ENCODE measurements around the gene PLEKHN1. TPM values are rescaled to one million over a fixed set of nuclear protein-coding genes. Genes with fewer than 3 reads are reported as not detected.
A peak's percentile ranks its signal among the peaks of the same experiment; 100 is the strongest.
"Not testable (repeated sequence)": the region's sequence is repeated elsewhere in the genome, so short reads cannot be mapped to it uniquely, and the experiment has no call there.

The PLEKHN1 gene
- total RNA-seq, 1 donor from 2014 or later, result 28.5 TPM

DNA sequence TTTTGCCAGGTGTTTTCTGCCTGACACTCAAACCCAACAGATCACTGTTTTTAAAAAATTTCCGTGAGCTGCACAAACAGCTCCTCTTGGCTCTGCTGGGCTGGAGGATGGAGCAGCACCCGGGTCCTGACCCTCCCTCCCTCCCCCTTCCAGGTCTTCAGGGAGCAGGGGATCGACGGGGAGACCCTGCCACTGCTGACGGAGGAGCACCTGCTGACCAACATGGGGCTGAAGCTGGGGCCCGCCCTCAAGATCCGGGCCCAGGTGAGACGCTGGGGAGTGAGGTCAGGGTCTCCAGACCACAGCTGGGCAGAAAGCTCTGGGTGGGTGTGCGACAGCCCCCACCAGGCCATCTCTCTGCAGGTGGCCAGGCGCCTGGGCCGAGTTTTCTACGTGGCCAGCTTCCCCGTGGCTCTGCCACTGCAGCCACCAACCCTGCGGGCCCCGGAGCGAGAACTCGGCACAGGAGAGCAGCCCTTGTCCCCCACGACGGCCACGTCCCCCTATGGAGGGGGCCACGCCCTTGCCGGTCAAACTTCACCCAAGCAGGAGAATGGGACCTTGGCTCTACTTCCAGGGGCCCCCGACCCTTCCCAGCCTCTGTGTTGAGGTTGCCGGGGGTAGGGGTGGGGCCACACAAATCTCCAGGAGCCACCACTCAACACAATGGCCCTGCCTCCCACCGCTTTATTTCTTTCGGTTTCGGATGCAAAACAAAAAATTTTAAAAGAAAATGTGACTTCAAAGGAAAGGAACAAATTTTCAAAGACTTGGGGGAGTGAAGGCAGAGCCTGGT, 22.5 kb upstream of the PLEKHN1 start:
- DNase-seq (ENCODE audit: low spot score), result no peak

DNA sequence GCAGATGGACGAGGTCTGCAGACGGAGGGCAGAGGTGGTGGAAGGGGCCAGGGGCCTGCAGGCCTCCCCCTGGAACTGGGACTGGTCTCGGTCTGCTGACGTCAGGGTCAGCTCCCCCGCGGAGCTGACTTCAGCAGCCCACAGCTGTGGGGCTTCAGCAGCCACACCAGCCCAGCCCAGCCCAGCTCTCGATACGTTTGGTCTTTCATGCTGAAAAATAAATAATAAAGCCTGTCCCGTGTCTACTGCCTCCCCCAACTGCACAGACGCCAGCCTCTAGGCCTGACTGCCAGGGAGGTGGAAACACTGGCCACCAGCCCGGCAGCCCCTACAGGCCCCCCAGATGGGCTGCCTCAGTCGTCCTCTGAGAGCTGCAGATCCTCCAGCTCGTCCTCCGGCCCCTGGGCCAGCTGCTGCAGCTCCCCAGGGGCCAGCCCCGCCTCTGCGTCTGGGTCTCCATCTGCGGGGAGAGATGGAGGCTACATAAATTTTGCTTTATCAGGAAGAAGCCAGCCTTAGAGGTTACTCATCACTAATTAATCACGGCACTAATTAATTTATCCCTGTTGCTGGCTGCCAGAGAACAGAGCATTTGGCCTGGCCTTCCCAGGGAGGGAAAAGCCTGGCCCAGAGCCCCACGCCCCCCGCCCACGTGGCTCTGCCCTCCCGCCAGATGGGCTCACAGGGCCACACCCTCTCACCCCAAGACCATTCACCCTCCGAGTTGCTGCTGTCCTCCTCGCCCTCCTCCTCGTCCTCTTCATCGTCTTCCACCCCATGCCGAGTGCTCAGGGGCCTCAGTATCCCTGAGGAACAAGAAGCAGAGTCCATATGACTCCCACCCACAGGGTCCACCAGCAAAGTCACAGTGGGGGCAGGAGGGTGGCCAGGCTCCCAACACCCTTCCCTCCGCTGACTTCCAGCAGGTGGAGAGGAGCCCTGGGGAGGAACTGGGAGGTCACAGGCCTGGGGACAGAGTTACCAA, 21.6 kb upstream of the PLEKHN1 start:
- no peak for DNase-seq (ENCODE audit: low spot score)

GRCh38 chr1:945688-946556, 20.4 kb upstream of the PLEKHN1 start:
- DNase-seq (ENCODE audit: low spot score), result no peak

DNA sequence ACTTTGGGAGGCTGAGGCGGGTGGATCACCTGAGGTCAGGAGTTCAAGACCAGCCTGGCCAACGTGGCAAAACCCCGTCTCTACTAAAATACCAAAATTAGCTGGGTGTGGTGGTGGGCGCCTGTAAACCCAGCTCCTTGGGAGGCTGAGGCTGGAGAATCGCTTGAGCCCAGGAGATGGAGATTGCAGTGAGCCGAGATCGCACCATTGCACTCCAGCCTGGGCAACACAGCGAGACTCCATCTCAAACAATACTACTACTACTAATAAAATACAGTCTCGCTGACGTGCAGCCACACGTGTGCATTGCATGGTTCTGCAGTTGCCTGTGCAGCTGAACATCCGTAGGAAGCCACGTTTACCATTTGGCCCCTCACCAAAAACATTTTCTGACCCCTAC, 19.5 kb upstream of the PLEKHN1 start:
- DNase-seq (ENCODE audit: low spot score), result not testable (repeated sequence)

DNA sequence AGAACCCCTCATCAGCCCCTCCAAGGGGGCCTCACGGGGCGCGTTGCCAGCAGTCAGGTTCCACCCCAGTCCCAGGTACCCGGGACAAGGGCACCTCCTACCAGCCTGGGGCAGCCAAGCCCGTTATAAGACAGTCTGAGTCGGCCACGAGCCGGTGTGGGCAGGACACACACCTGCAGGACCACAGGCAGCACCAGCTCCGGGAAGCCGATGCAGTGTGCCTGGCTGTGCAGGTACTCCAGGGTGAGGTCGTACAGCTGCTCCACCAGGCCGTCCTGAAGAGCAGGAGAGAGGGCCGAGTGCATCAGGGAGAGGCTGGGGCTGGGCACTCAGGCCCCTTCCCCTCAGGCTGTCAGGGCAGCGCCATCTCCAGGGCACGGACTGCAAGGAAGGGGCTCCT, 18.3 kb upstream of the PLEKHN1 start:
- DNase-seq (ENCODE audit: low spot score), result no peak

GRCh38 chr1:950268-950667, 16.0 kb upstream of the PLEKHN1 start:
- no peak for DNase-seq (ENCODE audit: low spot score)

GRCh38 chr1:950881-951280, 15.4 kb upstream of the PLEKHN1 start:
- DNase-seq (ENCODE audit: low spot score), result no peak

DNA sequence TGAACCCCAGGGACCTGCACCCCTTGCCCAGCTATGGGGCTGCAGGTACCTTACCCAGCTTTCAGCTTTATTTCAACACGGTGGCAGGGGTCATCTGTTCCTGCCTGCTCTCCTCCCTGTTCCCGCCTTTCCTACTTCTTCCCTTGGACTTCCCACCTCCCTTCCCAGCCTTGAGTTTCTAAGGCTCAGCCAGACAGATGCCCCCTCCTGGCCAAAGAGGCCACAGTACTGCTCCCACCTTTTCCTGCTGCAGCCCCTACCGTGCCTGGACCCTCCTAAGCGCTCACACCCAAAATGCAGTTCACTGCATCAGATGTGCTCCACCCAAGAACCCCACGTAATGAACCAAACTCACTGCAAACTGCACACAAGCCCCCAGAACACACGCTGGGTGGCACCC, 14.9 kb upstream of the PLEKHN1 start:
- no peak for DNase-seq (ENCODE audit: low spot score)

DNA sequence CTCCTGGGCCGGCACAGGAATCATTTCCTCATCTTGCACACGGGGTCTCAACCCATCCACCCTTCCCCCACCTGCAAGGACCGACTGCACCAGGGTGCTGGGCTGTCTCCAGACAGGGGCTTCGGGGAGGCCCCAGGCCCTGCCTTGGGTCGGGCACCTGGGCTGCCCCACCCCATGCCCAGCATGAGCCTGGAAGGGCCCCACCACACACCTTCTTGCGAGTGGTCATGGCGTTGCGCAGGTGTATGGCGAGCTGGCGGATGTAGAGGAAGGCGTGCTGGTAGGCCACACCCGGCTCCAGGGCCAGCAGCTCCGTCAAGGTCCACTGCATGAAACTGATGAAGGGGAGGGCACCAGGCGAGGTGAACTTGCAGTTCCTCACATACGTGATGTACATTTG, 14.1 kb upstream of the PLEKHN1 start:
- DNase-seq (ENCODE audit: low spot score), result no peak

DNA sequence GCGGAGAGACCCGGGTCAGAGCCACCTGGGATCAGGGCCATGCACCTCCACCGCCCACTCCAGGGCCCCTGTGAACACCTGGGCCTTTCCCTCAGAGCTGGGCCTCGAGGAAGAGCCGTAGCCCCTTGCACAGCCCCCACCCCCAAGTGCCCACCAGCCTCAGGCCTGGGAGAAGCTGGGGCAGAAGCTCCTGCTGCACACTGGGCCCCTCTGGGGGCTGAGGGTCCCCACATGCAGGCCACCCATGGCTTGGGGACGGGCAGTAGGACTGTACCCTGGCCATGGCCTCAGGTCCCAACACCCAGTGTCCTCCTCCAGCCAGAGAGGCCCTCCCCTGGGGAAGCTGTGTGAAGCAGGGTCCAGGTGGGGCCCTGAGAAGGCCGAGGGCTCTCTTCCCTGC, 13.7 kb upstream of the PLEKHN1 start:
- DNase-seq (ENCODE audit: low spot score), result no peak

DNA sequence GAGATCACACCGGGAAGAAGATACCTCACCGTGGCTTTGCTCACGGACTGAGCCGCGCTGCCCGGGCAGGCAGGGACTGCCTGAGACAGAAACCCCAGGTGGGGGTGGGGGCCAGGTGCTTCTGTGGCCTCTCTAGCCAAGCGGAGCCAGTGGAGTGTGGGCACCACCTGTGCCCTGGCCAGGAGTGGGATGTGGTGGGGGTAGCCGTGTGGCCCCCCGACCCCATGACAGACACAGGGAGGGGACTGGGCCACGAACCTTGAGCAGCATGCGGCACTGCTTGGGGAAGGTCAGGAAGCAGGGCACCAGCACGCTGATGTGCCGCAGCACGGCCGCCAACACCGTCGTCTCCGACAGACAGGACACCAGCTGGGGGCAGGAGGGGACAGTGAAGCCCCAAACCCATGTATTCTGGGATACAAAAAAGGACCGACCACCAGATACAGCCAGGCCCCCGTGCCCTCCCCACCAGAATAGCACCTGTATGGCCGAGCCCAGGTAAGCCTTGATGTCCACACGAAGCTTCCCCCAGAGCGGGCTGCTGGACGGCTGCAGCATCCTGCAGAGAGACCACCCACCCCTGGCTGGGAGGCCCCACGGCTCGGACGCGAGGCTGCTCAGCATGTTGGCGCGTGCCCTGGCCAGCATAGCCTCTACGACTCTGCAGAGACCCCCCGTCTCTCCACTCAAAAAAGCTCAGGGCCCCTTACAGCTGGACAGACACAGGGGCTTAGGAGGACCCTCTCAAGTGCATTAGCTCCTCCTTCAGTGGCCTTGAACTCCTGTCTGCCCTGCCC, 12.6 kb upstream of the PLEKHN1 start:
- no peak for DNase-seq (ENCODE audit: low spot score)

- no peak for DNase-seq (ENCODE audit: low spot score)
Measured at GRCh38 chr1:954927-955326, 11.4 kb upstream of the PLEKHN1 start.

GRCh38 chr1:955474-955873, 10.8 kb upstream of the PLEKHN1 start:
- no peak for DNase-seq (ENCODE audit: low spot score)

DNA sequence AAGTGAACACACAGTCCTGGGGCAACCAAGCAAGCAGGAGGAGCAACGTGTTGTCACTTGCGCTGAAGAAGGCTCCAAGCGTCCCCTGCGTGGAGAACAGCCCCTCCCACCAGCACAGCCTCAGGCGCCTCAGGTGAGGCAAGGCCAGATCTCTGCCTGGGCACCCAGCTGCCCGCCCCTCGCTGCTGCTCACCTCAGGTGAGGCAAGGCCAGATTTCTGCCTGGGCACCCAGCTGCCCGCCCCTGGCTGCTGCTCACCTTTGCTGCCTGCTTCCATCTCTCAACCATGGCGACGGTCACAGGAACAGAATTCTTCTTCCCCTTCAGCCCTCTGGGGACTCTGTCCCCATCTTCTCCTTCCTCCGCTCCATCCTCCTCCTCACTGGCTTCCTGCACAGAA, 9.6 kb upstream of the PLEKHN1 start:
- DNase-seq (ENCODE audit: low spot score), result no peak

DNA sequence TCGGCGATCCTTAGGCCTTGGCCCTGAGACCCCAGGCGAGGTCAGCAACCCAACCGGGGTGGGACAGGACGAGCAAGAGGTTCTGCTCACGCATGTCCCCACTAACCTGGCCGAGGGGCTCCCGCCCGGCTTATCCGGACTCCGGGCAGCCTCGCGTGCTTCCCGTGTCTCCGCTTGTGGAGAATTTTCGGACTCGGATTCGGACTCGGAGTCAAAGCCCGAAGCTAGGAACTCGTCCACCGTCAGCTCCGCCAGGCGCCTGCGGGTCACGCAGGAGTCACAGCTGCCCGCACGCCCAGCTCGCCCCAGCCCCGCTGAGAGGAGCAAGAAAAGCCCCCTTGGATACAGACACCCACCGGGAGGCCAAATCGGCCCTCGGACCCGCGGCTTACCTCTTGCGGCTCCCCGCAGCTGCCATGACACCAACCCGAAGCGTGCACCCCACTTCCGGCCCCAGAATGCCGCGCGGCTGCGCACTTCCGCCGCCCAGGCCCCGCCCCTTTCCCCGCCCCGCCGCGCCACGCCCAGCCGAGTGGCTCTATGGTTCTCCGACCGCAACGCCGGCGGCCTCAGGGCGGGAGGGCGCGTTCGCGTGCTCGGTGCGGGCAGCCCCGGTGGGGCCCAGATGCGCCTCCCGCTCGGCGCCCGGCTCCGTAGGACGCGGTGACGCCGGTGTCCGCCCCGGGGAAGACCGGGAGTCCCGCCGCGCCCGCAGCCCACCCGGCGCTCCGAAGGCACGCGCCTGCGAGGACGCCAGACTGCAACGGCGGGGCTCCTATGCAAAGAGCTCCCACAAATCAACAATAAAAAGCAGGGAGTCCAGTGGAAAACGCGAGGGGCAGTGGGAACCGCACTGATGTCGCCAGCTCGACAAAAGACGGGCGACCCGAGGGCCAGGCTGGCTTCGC, 7.2 kb upstream of the PLEKHN1 start, which contains the start of gene NOC2L:
Gene NOC2L, minus strand, starts transcription at position 434 of the 908 bp plus-strand sequence. Its CDS starts 16 bp downstream, at position 418.
- peak; percentile 97 for DNase-seq (ENCODE audit: low spot score)

DNA sequence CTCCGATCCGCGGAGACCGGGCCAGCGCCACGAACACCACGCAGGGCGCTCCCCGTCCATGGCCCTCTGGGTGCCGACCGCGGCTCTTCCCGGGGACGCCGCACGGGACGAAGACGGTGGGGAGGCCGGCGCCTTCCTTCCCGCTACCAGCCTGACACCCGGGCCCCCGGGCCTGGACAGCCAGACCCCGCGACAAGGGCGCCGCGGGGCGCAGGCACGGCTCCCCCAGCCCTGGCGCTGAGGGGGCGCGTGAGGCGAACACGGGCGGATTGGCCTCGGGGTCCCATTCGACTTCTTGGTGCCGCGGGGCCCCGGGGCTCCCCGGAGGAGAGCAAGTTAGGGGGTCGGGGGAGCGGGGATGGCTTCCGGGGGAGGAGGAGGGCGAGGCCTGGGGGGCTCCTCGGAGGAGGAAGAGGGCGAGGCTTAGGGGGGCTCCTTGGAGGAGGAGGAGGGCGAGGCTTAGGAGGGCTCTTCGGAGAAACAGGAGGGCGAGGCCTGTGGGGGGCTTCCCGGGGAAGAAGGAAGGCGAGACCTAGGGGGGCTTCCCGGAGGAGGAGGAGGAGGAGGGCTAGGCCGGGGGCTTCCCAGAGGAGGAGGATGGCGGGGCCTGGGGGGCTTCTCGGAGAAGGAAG, 6.4 kb upstream of the PLEKHN1 start:
- DNase-seq (ENCODE audit: low spot score), result no peak

DNA sequence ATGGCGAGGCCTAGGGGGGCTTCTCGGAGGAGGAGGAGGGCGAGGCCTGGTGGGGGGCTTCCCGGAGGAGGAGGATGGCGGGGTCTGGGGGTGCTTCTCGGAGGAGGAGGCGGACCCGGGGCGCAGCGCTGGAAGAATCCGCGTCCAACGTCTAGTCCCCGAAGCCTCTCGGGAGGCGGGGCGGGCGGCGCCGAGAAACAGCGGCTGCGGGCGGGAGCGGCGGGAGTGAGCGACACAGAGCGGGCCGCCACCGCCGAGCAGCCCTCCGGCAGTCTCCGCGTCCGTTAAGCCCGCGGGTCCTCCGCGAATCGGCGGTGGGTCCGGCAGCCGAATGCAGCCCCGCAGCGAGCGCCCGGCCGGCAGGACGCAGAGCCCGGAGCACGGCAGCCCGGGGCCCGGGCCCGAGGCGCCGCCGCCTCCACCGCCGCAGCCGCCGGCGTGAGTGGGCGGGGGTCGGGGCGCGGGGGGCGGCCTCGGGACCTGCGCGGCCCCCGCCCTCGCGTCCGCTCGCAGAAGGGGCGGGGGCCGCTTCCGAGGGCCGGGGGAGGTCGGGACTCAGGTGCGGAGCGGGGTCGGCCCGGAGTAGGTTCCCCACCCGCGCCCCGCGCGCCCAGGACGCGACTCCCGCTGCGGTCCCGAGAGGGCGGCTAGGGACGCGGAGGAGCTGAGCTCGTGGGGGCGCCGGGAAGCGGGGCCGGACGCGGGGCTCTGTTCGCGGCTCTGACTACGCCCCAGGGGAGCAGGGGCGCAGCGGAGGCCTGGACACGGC, 5.7 kb upstream of the PLEKHN1 start, which contains the start of gene KLHL17:
Gene KLHL17, plus strand, starts transcription at position 222 of the 769 bp plus-strand sequence. Its CDS starts 110 bp downstream, at position 332.
- no peak for DNase-seq (ENCODE audit: low spot score)

- DNase-seq (ENCODE audit: low spot score), result no peak
Measured at GRCh38 chr1:961132-961669, 5.1 kb upstream of the PLEKHN1 start.

Measured in ureter (tissue), 1 donor.